SK-N-SH treated with all-trans-retinoic acid at 6 μM for 48 hours (cell line): ENCODE results near the gene FRMD3.

Source experiments
- ATAC-seq: fragments of 200-7000 bp; cut with Tn5 transposase; 3 replicates; pipeline ENCODE4 v1.9.1; 2020; ENCODE audit warnings: mild to moderate bottlenecking, moderate library complexity
- ARNTL ChIP-seq: fragments of 450-650 bp; formaldehyde crosslinking; IDR thresholded peaks from 2 replicates; pipeline ENCODE4 v1.5.0; 2020; ENCODE audit warnings: low read depth, mild to moderate bottlenecking, moderate library complexity, borderline replicate concordance
- BACH2 ChIP-seq: fragments of 250-450 bp; sonication (Bioruptor Pico); IDR thresholded peaks from 2 replicates; pipeline ENCODE4 v1.9.0; 2021; ENCODE audit warnings: mild to moderate bottlenecking, borderline replicate concordance
- CREB5 ChIP-seq: fragments of 250-450 bp; sonication (Bioruptor Pico); IDR thresholded peaks from 2 replicates; pipeline ENCODE4 v1.5.1; 2020; ENCODE audit warnings: low read depth, mild to moderate bottlenecking, moderate library complexity
- CSDC2 ChIP-seq: fragments of 250-450 bp; sonication (Bioruptor Pico); IDR thresholded peaks from 2 replicates; pipeline ENCODE4 v1.5.0; 2020; ENCODE audit warnings: mild to moderate bottlenecking, moderate library complexity
- CSRNP3 ChIP-seq: fragments of 250-450 bp; sonication (Bioruptor Pico); IDR thresholded peaks from 2 replicates; pipeline ENCODE4 v1.5.1; 2021; ENCODE audit warnings: mild to moderate bottlenecking, moderate library complexity
- ESRRG ChIP-seq: fragments of 250-450 bp; sonication (Bioruptor Pico); IDR thresholded peaks from 2 replicates; pipeline ENCODE4 v1.6.1; 2021; ENCODE audit warnings: mild to moderate bottlenecking
- GLIS3 ChIP-seq: fragments of 250-450 bp; sonication (Bioruptor Pico); IDR thresholded peaks from 2 replicates; pipeline ENCODE4 v1.5.0; 2020; ENCODE audit warnings: mild to moderate bottlenecking, moderate library complexity
- OSR1 ChIP-seq: fragments of 250-450 bp; sonication (Bioruptor Pico); IDR thresholded peaks from 2 replicates; pipeline ENCODE4 v1.8.0; 2022; ENCODE audit warnings: moderate library complexity, mild to moderate bottlenecking, inconsistent platforms
- PATZ1 ChIP-seq: fragments of 250-450 bp; sonication (Bioruptor Pico); IDR thresholded peaks from 2 replicates; pipeline ENCODE4 v1.8.0; 2020; ENCODE audit warnings: mild to moderate bottlenecking, moderate library complexity, borderline replicate concordance
- POU6F1 ChIP-seq: fragments of 250-450 bp; sonication (Bioruptor Pico); IDR thresholded peaks from 2 replicates; pipeline ENCODE4 v1.8.0; 2021; ENCODE audit warnings: low read depth, mild to moderate bottlenecking, moderate library complexity, borderline replicate concordance
- PPARA ChIP-seq: fragments of 250-450 bp; sonication (Bioruptor Pico); IDR thresholded peaks from 2 replicates; pipeline ENCODE4 v1.5.0; 2020; ENCODE audit warnings: mild to moderate bottlenecking, borderline replicate concordance
- RARB ChIP-seq: fragments of 250-450 bp; sonication (Bioruptor Pico); IDR thresholded peaks from 2 replicates; pipeline ENCODE4 v1.8.0; 2021; ENCODE audit warnings: mild to moderate bottlenecking, moderate library complexity
- SNAI2 ChIP-seq: fragments of 250-450 bp; sonication (Bioruptor Pico); IDR thresholded peaks from 2 replicates; pipeline ENCODE4 v1.5.0; 2020; ENCODE audit warnings: mild to moderate bottlenecking, moderate library complexity
- TCF4 ChIP-seq: fragments of 250-450 bp; sonication (Bioruptor Pico); IDR thresholded peaks from 2 replicates; pipeline ENCODE4 v1.8.0; 2021; ENCODE audit warnings: mild to moderate bottlenecking, moderate library complexity, borderline replicate concordance
- TOX ChIP-seq: fragments of 250-450 bp; sonication (Bioruptor Pico); IDR thresholded peaks from 2 replicates; pipeline ENCODE4 v1.8.0; 2021; ENCODE audit warnings: mild to moderate bottlenecking, moderate library complexity, borderline replicate concordance
- TSHZ2 ChIP-seq: fragments of 250-450 bp; sonication (Bioruptor Pico); IDR thresholded peaks from 2 replicates; pipeline ENCODE4 v1.5.0; 2020; ENCODE audit warnings: mild to moderate bottlenecking, moderate library complexity
- ZC3H10 ChIP-seq: fragments of 250-450 bp; sonication (Bioruptor Pico); IDR thresholded peaks from 2 replicates; pipeline ENCODE4 v1.5.1; 2021; ENCODE audit warnings: mild to moderate bottlenecking, moderate library complexity
- ZFP3 ChIP-seq: fragments of 250-450 bp; sonication (Bioruptor Pico); IDR thresholded peaks from 2 replicates; pipeline ENCODE4 v1.5.0; 2020; ENCODE audit warnings: mild to moderate bottlenecking, moderate library complexity
- ZFP30 ChIP-seq: fragments of 450-650 bp; formaldehyde crosslinking; IDR thresholded peaks from 2 replicates; pipeline ENCODE4 v1.5.0; 2022; ENCODE audit warnings: mild to moderate bottlenecking, moderate library complexity
- ZNF565 ChIP-seq: fragments of 450-650 bp; formaldehyde crosslinking; conservative IDR thresholded peaks from 2 replicates; pipeline ENCODE4 v1.5.0; 2020; ENCODE audit warnings: low read depth, mild to moderate bottlenecking, moderate library complexity
- ZNF70 ChIP-seq: fragments of 450-650 bp; formaldehyde crosslinking; IDR thresholded peaks from 2 replicates; pipeline ENCODE4 v1.5.0; 2020; ENCODE audit warnings: mild to moderate bottlenecking, moderate library complexity
- ZNF8 ChIP-seq: fragments of 450-650 bp; formaldehyde crosslinking; IDR thresholded peaks from 2 replicates; pipeline ENCODE4 v1.5.0; 2020; ENCODE audit warnings: mild to moderate bottlenecking, moderate library complexity

The FRMD3 gene

GRCh38 chr9:83198371-83198770 lies 339.8 kb downstream of the FRMD3 start:
- no peak; the same call in 2 of the 3 replicates for ATAC-seq
- TF ChIP-seq PATZ1 (CRISPR knock-in tag), result no peak
- TF ChIP-seq ZNF565, result no peak
- no peak for TF ChIP-seq PPARA (CRISPR knock-in tag)
- no peak for TF ChIP-seq ZFP3
- TF ChIP-seq RARB, result no peak
- TF ChIP-seq GLIS3 (CRISPR knock-in tag), result no peak
- no peak for TF ChIP-seq CSRNP3 (CRISPR knock-in tag)
- no peak for TF ChIP-seq TSHZ2 (CRISPR knock-in tag)
- no peak for TF ChIP-seq CSDC2 (CRISPR knock-in tag)
- no peak for TF ChIP-seq OSR1 (CRISPR knock-in tag)
- TF ChIP-seq BACH2, result no peak
- no peak for TF ChIP-seq TCF4 (CRISPR knock-in tag)
- no peak for TF ChIP-seq ZNF70 (CRISPR knock-in tag)
- no peak for TF ChIP-seq ESRRG (CRISPR knock-in tag)
- no peak for TF ChIP-seq ZC3H10 (CRISPR knock-in tag)
- no peak for TF ChIP-seq ARNTL (CRISPR knock-in tag)
- no peak for TF ChIP-seq CREB5 (CRISPR knock-in tag)
- no peak for TF ChIP-seq TOX
- no peak for TF ChIP-seq ZFP30 (CRISPR knock-in tag)

- no peak for ATAC-seq
- TF ChIP-seq ZFP3 (no peak), OSR1 (CRISPR knock-in tag) (no peak), CSDC2 (CRISPR knock-in tag) (no peak), ZNF8 (no peak), TOX (no peak), SNAI2 (no peak)
- TF ChIP-seq, all 23 proteins: peak for 0
Observed at GRCh38 chr9:83197591-83197990, 340.6 kb downstream of the FRMD3 start.

- TF ChIP-seq TSHZ2 (CRISPR knock-in tag), result no peak
- no peak for TF ChIP-seq ZC3H10 (CRISPR knock-in tag)
- TF ChIP-seq CSDC2 (CRISPR knock-in tag), result no peak
- no peak for TF ChIP-seq POU6F1 (CRISPR knock-in tag)
- no peak for TF ChIP-seq ZFP3
- TF ChIP-seq ZNF8, result no peak
- TF ChIP-seq GLIS3 (CRISPR knock-in tag), result no peak
- TF ChIP-seq ZNF70 (CRISPR knock-in tag), result no peak
- no peak for TF ChIP-seq TCF4 (CRISPR knock-in tag)
- no peak for TF ChIP-seq ZNF565
- TF ChIP-seq CSRNP3 (CRISPR knock-in tag), result no peak
- no peak for TF ChIP-seq SNAI2
- no peak for TF ChIP-seq PPARA (CRISPR knock-in tag)
- no peak for ATAC-seq
Observed at GRCh38 chr9:83196946-83197345, 341.3 kb downstream of the FRMD3 start.
